Kidney epithelial cell (primary cell): ENCODE results near the gene C20orf173. TPM values are rescaled to one million over a fixed set of nuclear protein-coding genes. Genes with fewer than 3 reads are reported as not detected.

Experiments
- DNase-seq: peaks from one replicate; pipeline ENCODE4 v3.0.0-alpha.2; 2010; ENCODE audit warnings: low read depth
- H3K27me3 ChIP-seq: 2 replicates; pipeline ENCODE4 v1.6.0; 2011; ENCODE audit warnings: low read length; ENCODE audit not compliant: control insufficient read depth, insufficient read depth
- H3K36me3 ChIP-seq: 2 replicates; pipeline ENCODE4 v1.5.1; 2011; ENCODE audit warnings: low read length; ENCODE audit not compliant: control insufficient read depth, insufficient read depth
- H3K4me3 ChIP-seq: 2 replicates; pipeline ENCODE4 v1.5.1; 2011; ENCODE audit warnings: low read depth, mild to moderate bottlenecking, control low read depth, low read length
- total RNA-seq: library from RNA; depleted of rRNA; stranded (reverse); fragments of >200 nt; gene quantifications from 2 replicates; pipeline ENCODE4 v1.2.3, GENCODE V29; 2015
- TF ChIP-seq, protein P1 (sequence below): IDR thresholded peaks from 2 replicates; pipeline ENCODE4 v1.5.1; 2011; ENCODE audit warnings: mild to moderate bottlenecking, moderate library complexity, low read length, control low read depth, inconsistent platforms; ENCODE audit not compliant: insufficient read depth, poor library complexity, severe bottlenecking

Gene C20orf173
- total RNA-seq, 1 donor from 2014 or later = not detected

DNA sequence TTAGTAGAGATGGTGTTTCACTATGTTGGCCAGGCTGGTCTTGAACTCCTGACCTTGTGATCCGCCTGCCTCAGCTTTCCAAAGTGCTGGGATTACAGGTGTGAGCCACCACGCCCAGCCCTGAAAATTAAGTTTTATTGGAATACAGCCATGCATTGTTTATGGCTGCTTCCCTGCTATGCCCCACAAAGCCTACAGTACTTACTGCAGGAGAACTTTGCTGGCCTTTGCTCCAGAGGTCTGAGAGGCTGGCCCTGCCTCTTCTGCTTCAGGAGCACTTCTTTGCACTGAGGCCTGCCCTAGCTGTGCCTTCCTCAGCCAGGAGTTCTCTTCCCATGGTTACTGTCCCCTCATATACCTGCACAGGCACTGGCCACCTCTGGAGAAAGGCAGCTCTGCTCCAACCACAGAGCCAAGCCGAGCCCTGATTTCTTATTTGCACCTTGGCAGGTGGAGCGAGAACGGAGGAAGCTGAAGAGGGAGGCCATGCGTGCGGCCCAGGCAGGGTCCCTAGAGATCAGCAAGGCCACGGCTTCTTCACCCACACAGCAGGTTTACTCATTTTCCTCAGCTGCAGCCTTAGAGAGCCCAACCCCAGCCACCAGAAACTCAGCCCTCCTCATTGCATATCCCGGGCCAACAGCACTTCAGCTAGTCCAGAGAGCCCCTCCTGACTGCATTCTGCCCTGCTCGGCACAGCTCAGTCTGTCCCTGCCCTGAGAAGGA is 20.8 kb downstream of the C20orf173 start:
- H3K36me3 ChIP-seq = peaks cover 5% of the 10 kb centered on the region
- no peak for DNase-seq
- TF ChIP-seq, protein P1, sequence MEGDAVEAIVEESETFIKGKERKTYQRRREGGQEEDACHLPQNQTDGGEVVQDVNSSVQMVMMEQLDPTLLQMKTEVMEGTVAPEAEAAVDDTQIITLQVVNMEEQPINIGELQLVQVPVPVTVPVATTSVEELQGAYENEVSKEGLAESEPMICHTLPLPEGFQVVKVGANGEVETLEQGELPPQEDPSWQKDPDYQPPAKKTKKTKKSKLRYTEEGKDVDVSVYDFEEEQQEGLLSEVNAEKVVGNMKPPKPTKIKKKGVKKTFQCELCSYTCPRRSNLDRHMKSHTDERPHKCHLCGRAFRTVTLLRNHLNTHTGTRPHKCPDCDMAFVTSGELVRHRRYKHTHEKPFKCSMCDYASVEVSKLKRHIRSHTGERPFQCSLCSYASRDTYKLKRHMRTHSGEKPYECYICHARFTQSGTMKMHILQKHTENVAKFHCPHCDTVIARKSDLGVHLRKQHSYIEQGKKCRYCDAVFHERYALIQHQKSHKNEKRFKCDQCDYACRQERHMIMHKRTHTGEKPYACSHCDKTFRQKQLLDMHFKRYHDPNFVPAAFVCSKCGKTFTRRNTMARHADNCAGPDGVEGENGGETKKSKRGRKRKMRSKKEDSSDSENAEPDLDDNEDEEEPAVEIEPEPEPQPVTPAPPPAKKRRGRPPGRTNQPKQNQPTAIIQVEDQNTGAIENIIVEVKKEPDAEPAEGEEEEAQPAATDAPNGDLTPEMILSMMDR = no peak

DNA sequence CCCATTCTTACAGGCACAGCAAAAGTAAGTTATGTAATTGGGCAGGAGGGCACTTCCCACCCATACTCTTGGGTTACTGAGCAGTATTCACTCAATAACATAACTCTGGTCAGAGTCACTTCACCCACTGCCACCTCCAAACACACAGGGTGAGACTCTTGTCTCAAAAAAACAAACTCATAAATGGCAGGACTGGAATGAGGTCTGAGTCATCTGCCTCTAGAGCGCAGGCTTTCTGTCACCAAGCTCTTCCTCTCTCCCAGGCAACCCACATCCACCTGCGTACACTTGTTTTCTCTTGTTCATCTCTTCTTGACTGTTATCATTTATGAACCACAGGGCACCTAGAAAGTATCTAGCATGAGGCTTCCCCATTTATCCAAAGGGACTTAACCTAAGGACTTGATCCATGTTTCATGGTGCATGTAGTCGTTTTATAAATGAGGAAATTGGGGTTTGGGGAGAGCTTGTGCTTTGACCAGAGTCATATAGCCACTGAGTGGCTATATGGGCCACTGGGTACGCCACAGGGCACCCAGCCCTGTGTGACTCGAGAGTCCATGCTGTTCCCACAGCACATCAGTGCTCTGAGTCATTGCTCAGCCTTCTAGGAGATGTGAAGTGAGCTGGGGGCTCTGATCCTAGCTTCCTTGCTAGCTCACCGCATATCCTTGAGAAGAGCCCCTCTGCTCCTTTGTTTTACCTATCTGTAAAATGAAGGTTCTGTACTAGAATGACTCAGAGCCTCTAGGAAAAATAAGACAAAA is 22.4 kb downstream of the C20orf173 start:
- TF ChIP-seq, protein P1 = no peak
- no peak for DNase-seq
- no peak overlapping the region for H3K4me3 ChIP-seq
- no peaks in the 10 kb centered on the region for H3K27me3 ChIP-seq
- H3K36me3 ChIP-seq = peaks cover 3% of the 10 kb centered on the region

More for the DNA sequence above, 20.8 kb downstream of the C20orf173 start:
- H3K27me3 ChIP-seq = no peaks in the 10 kb centered on the region
- H3K4me3 ChIP-seq = no peak overlapping the region

DNA sequence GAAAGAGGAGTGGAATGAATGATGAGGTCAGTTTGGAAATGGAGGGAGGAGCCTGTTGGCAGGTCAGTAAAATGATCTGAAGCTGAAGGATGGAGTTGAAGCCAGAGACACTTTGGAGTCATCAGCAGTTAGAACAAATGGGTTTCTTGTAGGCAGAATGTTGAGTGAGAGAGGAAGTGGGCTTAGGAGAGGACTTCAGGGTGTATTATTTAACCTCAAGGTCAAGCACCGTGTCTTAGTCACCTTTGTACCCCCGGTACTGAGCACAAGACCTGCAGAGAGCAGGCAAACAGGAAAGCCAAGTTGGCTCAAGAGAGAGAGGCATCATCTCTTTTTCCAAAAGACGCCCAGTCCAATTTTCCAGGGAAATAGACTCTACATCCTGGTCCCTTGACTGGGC is 23.3 kb downstream of the C20orf173 start:
- no peak for DNase-seq
- Histone ChIP-seq H3K36me3 (peaks cover 3% of the 10 kb centered on the region), H3K4me3 (no peak overlapping the region), H3K27me3 (no peaks in the 10 kb centered on the region)
- TF ChIP-seq, protein P1 = no peak

DNA sequence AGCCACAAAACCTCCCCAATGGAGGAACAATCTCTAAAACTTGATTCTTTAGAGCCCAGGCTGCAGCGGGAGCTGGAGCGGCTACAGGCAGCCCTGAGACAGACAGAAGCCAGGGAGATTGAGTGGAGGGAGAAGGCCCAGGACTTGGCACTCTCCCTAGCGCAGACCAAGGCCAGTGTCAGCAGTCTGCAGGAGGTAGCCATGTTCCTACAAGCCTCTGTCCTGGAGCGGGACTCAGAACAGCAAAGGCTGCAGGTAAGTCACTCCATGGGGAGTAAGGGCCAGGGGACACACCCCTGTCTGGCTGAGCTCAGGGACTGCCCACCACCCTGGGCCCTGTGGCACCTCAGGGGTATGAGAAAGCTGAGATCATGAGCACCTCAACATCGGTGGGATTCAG is 24.7 kb downstream of the C20orf173 start:
- Histone ChIP-seq H3K36me3 (peaks cover 3% of the 10 kb centered on the region), H3K27me3 (no peaks in the 10 kb centered on the region), H3K4me3 (no peak overlapping the region)
- no peak for DNase-seq
- TF ChIP-seq, protein P1 = no peak

DNA sequence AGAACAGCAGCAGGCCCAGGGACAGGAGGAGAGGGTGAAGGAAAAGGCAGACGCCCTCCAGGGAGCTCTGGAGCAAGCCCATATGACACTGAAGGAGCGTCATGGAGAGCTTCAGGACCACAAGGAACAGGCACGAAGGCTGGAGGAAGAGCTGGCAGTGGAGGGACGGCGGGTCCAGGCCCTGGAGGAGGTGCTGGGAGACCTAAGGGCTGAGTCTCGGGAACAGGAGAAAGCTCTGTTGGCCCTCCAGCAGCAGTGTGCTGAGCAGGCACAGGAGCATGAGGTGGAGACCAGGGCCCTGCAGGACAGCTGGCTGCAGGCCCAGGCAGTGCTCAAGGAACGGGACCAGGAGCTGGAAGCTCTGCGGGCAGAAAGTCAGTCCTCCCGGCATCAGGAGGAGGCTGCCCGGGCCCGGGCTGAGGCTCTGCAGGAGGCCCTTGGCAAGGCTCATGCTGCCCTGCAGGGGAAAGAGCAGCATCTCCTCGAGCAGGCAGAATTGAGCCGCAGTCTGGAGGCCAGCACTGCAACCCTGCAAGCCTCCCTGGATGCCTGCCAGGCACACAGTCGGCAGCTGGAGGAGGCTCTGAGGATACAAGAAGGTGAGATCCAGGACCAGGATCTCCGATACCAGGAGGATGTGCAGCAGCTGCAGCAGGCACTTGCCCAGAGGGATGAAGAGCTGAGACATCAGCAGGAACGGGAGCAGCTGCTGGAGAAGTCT is 25.5 kb downstream of the C20orf173 start:
- Histone ChIP-seq H3K36me3 (peaks cover 3% of the 10 kb centered on the region), H3K27me3 (no peaks in the 10 kb centered on the region), H3K4me3 (no peak overlapping the region)
- TF ChIP-seq, protein P1 = no peak
- no peak for DNase-seq
